ENCODE measurements around the gene KCNQ5.

GRCh38 chr6:73028893-73029450 is 407.1 kb downstream of the KCNQ5 start:
- TF ChIP-seq EZH2 (IDR thresholded peaks at IDR 0.05; ENCODE audit: borderline replicate concordance, low read length) (no peak), CTCF (IDR thresholded peaks at IDR 0.05; ENCODE audit: low read length) (no peak)
